HG03095 (cell line): ENCODE results near the gene IGF2BP2.
"Not testable (repeated sequence)": the region's sequence is repeated elsewhere in the genome, so short reads cannot be mapped to it uniquely, and the experiment has no call there.

Experiments used
- ATAC-seq: cut with Tn5 transposase; IDR thresholded peaks from one replicate; pipeline ENCODE4 v1.9.1; 2021; ENCODE audit warnings: moderate library complexity; ENCODE audit not compliant: unreplicated experiment

Gene IGF2BP2

GRCh38 chr3:185825006-185825638 is at the start of gene IGF2BP2:
Gene IGF2BP2 (minus strand): TSS chr3:185825042. CDS start chr3:185824960, 82 bp downstream.
- peak; percentile 72 for ATAC-seq

- no peak for ATAC-seq
Observed at GRCh38 chr3:185874119-185874518, 49.3 kb upstream of the IGF2BP2 start.

GRCh38 chr3:185867650-185868049 is 42.8 kb upstream of the IGF2BP2 start:
- no peak for ATAC-seq

GRCh38 chr3:185866995-185867394 is 42.2 kb upstream of the IGF2BP2 start:
- no peak for ATAC-seq

GRCh38 chr3:185866555-185866954 is 41.7 kb upstream of the IGF2BP2 start:
- no peak for ATAC-seq

- ATAC-seq: no peak
Observed at GRCh38 chr3:185865247-185865646, 40.4 kb upstream of the IGF2BP2 start.

GRCh38 chr3:185864767-185865166 is 39.9 kb upstream of the IGF2BP2 start:
- ATAC-seq: no peak

- ATAC-seq: no peak
Observed at GRCh38 chr3:185862920-185863319, 38.1 kb upstream of the IGF2BP2 start.

GRCh38 chr3:185859294-185859972 is 34.6 kb upstream of the IGF2BP2 start:
- no peak for ATAC-seq

- ATAC-seq: no peak
Observed at GRCh38 chr3:185858502-185859225, 33.8 kb upstream of the IGF2BP2 start.

- ATAC-seq: no peak
Observed at GRCh38 chr3:185857208-185857607, 32.4 kb upstream of the IGF2BP2 start.

- ATAC-seq: no peak
Observed at GRCh38 chr3:185856652-185857051, 31.8 kb upstream of the IGF2BP2 start.

- ATAC-seq: not testable (repeated sequence)
Observed at GRCh38 chr3:185853771-185854170, 28.9 kb upstream of the IGF2BP2 start.

GRCh38 chr3:185852635-185853034 is 27.8 kb upstream of the IGF2BP2 start:
- no peak for ATAC-seq

GRCh38 chr3:185851959-185852358 is 27.1 kb upstream of the IGF2BP2 start:
- ATAC-seq: no peak

GRCh38 chr3:185851046-185851445 is 26.2 kb upstream of the IGF2BP2 start:
- no peak for ATAC-seq

- ATAC-seq: no peak
Observed at GRCh38 chr3:185847506-185847905, 22.7 kb upstream of the IGF2BP2 start.

GRCh38 chr3:185846037-185846436 is 21.2 kb upstream of the IGF2BP2 start:
- no peak for ATAC-seq

- no peak for ATAC-seq
Observed at GRCh38 chr3:185844051-185844450, 19.2 kb upstream of the IGF2BP2 start.

GRCh38 chr3:185843635-185844034 is 18.8 kb upstream of the IGF2BP2 start:
- ATAC-seq: no peak

- no peak for ATAC-seq
Observed at GRCh38 chr3:185843126-185843525, 18.3 kb upstream of the IGF2BP2 start.

- ATAC-seq: no peak
Observed at GRCh38 chr3:185842241-185842640, 17.4 kb upstream of the IGF2BP2 start.
